Uterus (tissue), 4 donors: Measurements from ENCODE around the gene RNF130. TPM values are rescaled to one million over a fixed set of nuclear protein-coding genes. Genes with fewer than 3 reads are reported as not detected.
A peak's percentile ranks its signal among the peaks of the same experiment; 100 is the strongest.

Experiments
- DNase-seq, 2 donors: peaks; one replicate each; pipeline ENCODE4 v3.0.0-alpha.2; 2019 to 2020
- H3K27ac ChIP-seq, 2 donors: fragments of 200-600 bp; sonication (generic); 1 replicate in 1 of 2; 2 replicates in 1 of 2; pipeline ENCODE4 v1.5.1; 2016 to 2018
- H3K27me3 ChIP-seq, 2 donors: fragments of 200-600 bp; sonication (generic); one replicate each; pipeline ENCODE4 v1.5.1; 2018 to 2019; ENCODE audit warnings: control low read depth in 1 of 2
- H3K36me3 ChIP-seq, 2 donors: fragments of 200-600 bp; sonication (generic); one replicate each; pipeline ENCODE4 v1.5.1; 2019; ENCODE audit warnings: control low read depth in 1 of 2
- H3K4me1 ChIP-seq, 2 donors: fragments of 200-600 bp; sonication (generic); one replicate each; pipeline ENCODE4 v1.5.1; 2018 to 2019; ENCODE audit warnings: control low read depth in 1 of 2
- H3K4me3 ChIP-seq, 2 donors: fragments of 200-600 bp; sonication (generic); 1 replicate in 1 of 2; 2 replicates in 1 of 2; pipeline ENCODE4 v1.5.1; 2018 to 2019; ENCODE audit warnings: mild to moderate bottlenecking in 1 of 2
- H3K9me3 ChIP-seq, 2 donors: fragments of 200-600 bp; sonication (generic); one replicate each; pipeline ENCODE4 v1.5.1; 2019; ENCODE audit warnings: control low read depth in 1 of 2
- CTCF ChIP-seq, 4 experiments: fragments of 200-600 bp in 2 of 4; fragments of 450-650 bp in 2 of 4; sonication (generic) in 2 of 4; IDR thresholded peaks; one replicate each; pipeline ENCODE4 v1.5.1; 2016 to 2019; ENCODE audit warnings: antibody characterized with exemption in 4 of 4, mild to moderate bottlenecking in 2 of 4, moderate library complexity in 1 of 4
- POLR2A ChIP-seq, 2 donors: fragments of 450-650 bp; IDR thresholded peaks; one replicate each; pipeline ENCODE4 v1.6.1; 2016; ENCODE audit warnings: antibody characterized with exemption in 2 of 2, mild to moderate bottlenecking in 1 of 2, moderate library complexity in 1 of 2
- intact Hi-C: fragments of 100-400 bp; cut with DNase I; formaldehyde crosslinking; loops from one replicate; pipeline ENCODE4 v1.15.1; 2023; ENCODE audit warnings: low total_unique reads
- total RNA-seq, 4 donors: library from RNA; depleted of rRNA in 3 of 4; stranded (reverse); fragments of >200 nt in 3 of 4; gene quantifications; one replicate each; pipeline versions ENCODE4 v1.1.0 to v1.2.4, GENCODE V29; 2014 to 2023
- donor health status: DM: yes; HTN: yes; CAD: no.

RNF130 gene
- total RNA-seq, 4 donors from 2014 or later = 53.8 to 119 (median 85.8) TPM

- TF ChIP-seq CTCF (IDR thresholded peaks at IDR 0.05) = no peak
- no peak for TF ChIP-seq POLR2A (IDR thresholded peaks at IDR 0.05)
- Histone ChIP-seq H3K27me3 (no peaks in the 10 kb centered on the region), H3K4me1 (no peaks in the 10 kb centered on the region), H3K9me3 (no peaks in the 10 kb centered on the region), H3K27ac (no peak overlapping the region), H3K4me3 (no peak overlapping the region), H3K36me3 (no peaks in the 10 kb centered on the region)
- intact Hi-C loops = no loop called here
- no peak for DNase-seq
Observed at GRCh38 chr5:180050121-180050940, 21.2 kb downstream of the RNF130 start.

- no peaks in the 10 kb centered on the region for H3K27me3 ChIP-seq
- no peaks in the 10 kb centered on the region for H3K4me1 ChIP-seq
- no peak overlapping the region for H3K27ac ChIP-seq
- no peak overlapping the region for H3K4me3 ChIP-seq
- H3K9me3 ChIP-seq = no peaks in the 10 kb centered on the region
- intact Hi-C loops = no loop called here
- H3K36me3 ChIP-seq = no peaks in the 10 kb centered on the region
- DNase-seq = no peak
- TF ChIP-seq POLR2A (IDR thresholded peaks at IDR 0.05) (no peak), CTCF (IDR thresholded peaks at IDR 0.05) (no peak)
Observed at GRCh38 chr5:180049185-180049548, 22.4 kb downstream of the RNF130 start.

- no peaks in the 10 kb centered on the region for H3K27me3 ChIP-seq
- H3K9me3 ChIP-seq = no peaks in the 10 kb centered on the region
- H3K4me3 ChIP-seq = no peak overlapping the region
- no peaks in the 10 kb centered on the region for H3K4me1 ChIP-seq
- H3K27ac ChIP-seq = peak overlapping the region in 1 of 2 donors; percentile 2
- intact Hi-C loops = no loop called here
- no peak for TF ChIP-seq POLR2A (IDR thresholded peaks at IDR 0.05)
- TF ChIP-seq CTCF (IDR thresholded peaks at IDR 0.05) = no peak
- DNase-seq = peak; percentile 30 to 46
- no peaks in the 10 kb centered on the region for H3K36me3 ChIP-seq
Observed at GRCh38 chr5:180047667-180048066, 23.9 kb downstream of the RNF130 start.

- no peak overlapping the region for H3K4me3 ChIP-seq
- no peaks in the 10 kb centered on the region for H3K36me3 ChIP-seq
- no peaks in the 10 kb centered on the region for H3K9me3 ChIP-seq
- TF ChIP-seq POLR2A (IDR thresholded peaks at IDR 0.05) (no peak), CTCF (IDR thresholded peaks at IDR 0.05) (no peak)
- no peaks in the 10 kb centered on the region for H3K27me3 ChIP-seq
- intact Hi-C loops = no loop called here
- H3K27ac ChIP-seq = no peak overlapping the region
- no peak for DNase-seq
- no peaks in the 10 kb centered on the region for H3K4me1 ChIP-seq
Observed at GRCh38 chr5:180046656-180047055, 24.9 kb downstream of the RNF130 start.

GRCh38 chr5:180045889-180046499 lies 25.6 kb downstream of the RNF130 start:
- Histone ChIP-seq H3K27ac (no peak overlapping the region), H3K4me1 (no peaks in the 10 kb centered on the region), H3K4me3 (no peak overlapping the region), H3K27me3 (no peaks in the 10 kb centered on the region), H3K36me3 (no peaks in the 10 kb centered on the region), H3K9me3 (no peaks in the 10 kb centered on the region)
- intact Hi-C loops = no loop called here
- no peak for DNase-seq
- TF ChIP-seq CTCF (IDR thresholded peaks at IDR 0.05) (no peak), POLR2A (IDR thresholded peaks at IDR 0.05) (no peak)
